Keratinocyte (primary cell): ENCODE measurements around the gene NPHP3. TPM values are rescaled to one million over a fixed set of nuclear protein-coding genes. Genes with fewer than 3 reads are reported as not detected.
A peak's percentile ranks its signal among the peaks of the same experiment; 100 is the strongest.

ENCODE experiments used
- DNase-seq: peaks from one replicate; pipeline ENCODE4 v3.0.0-alpha.2; 2011; ENCODE audit warnings: low read depth, missing footprints, low spot score
- FAIRE-seq: peaks from 2 replicates; lab custom pipeline; 2011; peaks lifted over from hg19 to GRCh38; lab: Jason Lieb, UNC
- H2AFZ ChIP-seq: 2 replicates; pipeline ENCODE4 v1.6.0; 2012; ENCODE audit warnings: low read length, control low read depth, inconsistent platforms; ENCODE audit not compliant: control insufficient read depth
- H3K27ac ChIP-seq: 2 replicates; pipeline ENCODE4 v1.5.1; 2011; ENCODE audit warnings: low read length; ENCODE audit not compliant: control insufficient read depth, insufficient read depth
- H3K27me3 ChIP-seq: 3 replicates; pipeline ENCODE4 v1.6.0; 2011; ENCODE audit warnings: low read length; ENCODE audit not compliant: control insufficient read depth, insufficient read depth; ENCODE audit errors: extremely low read depth
- H3K36me3 ChIP-seq, 2 experiments: 2 replicates in 1 of 2; 3 replicates in 1 of 2; pipeline ENCODE4 v1.5.1; 2011; ENCODE audit warnings: low read length in 2 of 2, mild to moderate bottlenecking in 1 of 2; ENCODE audit not compliant: control insufficient read depth in 2 of 2, insufficient read depth in 2 of 2; ENCODE audit errors: extremely low read depth in 1 of 2
- H3K4me1 ChIP-seq: 3 replicates; pipeline ENCODE4 v1.5.1; 2011; ENCODE audit warnings: low read length; ENCODE audit not compliant: control insufficient read depth, insufficient read depth; ENCODE audit errors: extremely low read depth
- H3K4me2 ChIP-seq: 3 replicates; pipeline ENCODE4 v1.6.0; 2011; ENCODE audit warnings: low read depth, low read length; ENCODE audit not compliant: control insufficient read depth, insufficient read depth; ENCODE audit errors: extremely low read depth
- H3K4me3 ChIP-seq, 3 experiments: fragments of 200-600 bp in 1 of 3; sonication (generic) in 1 of 3; 2 replicates in 2 of 3; 3 replicates in 1 of 3; pipeline ENCODE4 v1.5.1; 2011 to 2016; ENCODE audit warnings: low read length in 3 of 3, mild to moderate bottlenecking in 3 of 3, control low read depth in 2 of 3, inconsistent platforms in 1 of 3, low read depth in 1 of 3, mixed read lengths in 1 of 3, mixed run types in 1 of 3, moderate library complexity in 1 of 3; ENCODE audit not compliant: control insufficient read depth in 2 of 3, insufficient read depth in 2 of 3; ENCODE audit errors: extremely low read depth in 1 of 3
- H3K79me2 ChIP-seq: 2 replicates; pipeline ENCODE4 v1.6.0; 2012; ENCODE audit warnings: low read length; ENCODE audit not compliant: control insufficient read depth, insufficient read depth
- H3K9ac ChIP-seq: 3 replicates; pipeline ENCODE4 v1.6.0; 2011; ENCODE audit warnings: low read length; ENCODE audit not compliant: control insufficient read depth, insufficient read depth; ENCODE audit errors: extremely low read depth
- H3K9me1 ChIP-seq: 3 replicates; pipeline ENCODE4 v1.6.0; 2011; ENCODE audit warnings: low read length; ENCODE audit not compliant: control insufficient read depth, insufficient read depth; ENCODE audit errors: extremely low read depth
- H3K9me3 ChIP-seq: 2 replicates; pipeline ENCODE4 v1.5.1; 2012; ENCODE audit warnings: low read depth, low read length; ENCODE audit not compliant: control insufficient read depth
- H4K20me1 ChIP-seq: 3 replicates; pipeline ENCODE4 v1.6.0; 2011; ENCODE audit warnings: low read length; ENCODE audit not compliant: control insufficient read depth, insufficient read depth; ENCODE audit errors: extremely low read depth
- CTCF ChIP-seq, 3 experiments: IDR thresholded peaks in 1 of 3; conservative IDR thresholded peaks in 1 of 3; optimal IDR thresholded peaks in 1 of 3; 2 replicates in 2 of 3; 3 replicates in 1 of 3; pipeline versions ENCODE3 to v1.5.1; 2011; ENCODE audit warnings: low read length in 3 of 3, mild to moderate bottlenecking in 3 of 3, moderate library complexity in 2 of 3, control low read depth in 1 of 3, inconsistent platforms in 1 of 3; ENCODE audit not compliant: insufficient read depth in 2 of 3; ENCODE audit errors: extremely low read depth in 1 of 3
- EZH2 ChIP-seq: IDR thresholded peaks from one replicate; pipeline ENCODE4 v1.6.1; 2012; ENCODE audit warnings: inconsistent platforms, mild to moderate bottlenecking, low read length, moderate library complexity
- dilution Hi-C: fragments of 300-500 bp; cut with MboI; formaldehyde crosslinking; loops from one replicate; pipeline ENCODE4 v1.7.0; 2020; ENCODE audit warnings: low sequenced_read_pairs; ENCODE audit not compliant: extremely low pct_ligation_motif_present
- polyA plus RNA-seq, 5 experiments: library from polyadenylated mRNA; depleted of rRNA in 3 of 5; stranded (reverse) in 3 of 5; stranded (forward) in 1 of 5; unstranded in 1 of 5; fragments of >200 nt; gene quantifications; 1 replicate in 1 of 5; 2 replicates in 3 of 5; 3 replicates in 1 of 5; pipeline versions ENCODE4 v1.2.1 to v1.2.3, GENCODE V29; 2011 to 2012; ENCODE audit warnings: missing spikeins in 2 of 5, low read depth in 1 of 5, low replicate concordance in 1 of 5

Gene NPHP3
- polyA plus RNA-seq, 1 donor (not counting 4 experiments of a cell fraction or from before 2014, with no cell fraction given): 22.4 TPM

GRCh38 chr3:132652640-132653270, 69.5 kb downstream of the NPHP3 start:
- FAIRE-seq: peak; percentile 32
- Histone ChIP-seq H3K4me2 (no peak overlapping the region), H3K79me2 (peaks cover 5% of the 10 kb centered on the region)

GRCh38 chr3:132650153-132650552, 72.1 kb downstream of the NPHP3 start:
- no peaks in the 10 kb centered on the region for H3K4me1 ChIP-seq
- TF ChIP-seq EZH2 (no peak), CTCF (optimal IDR thresholded peaks at IDR 0.05 in 1 of 3, IDR thresholded peaks at IDR 0.05 in 1 of 3, conservative IDR thresholded peaks at IDR 0.05 in 1 of 3; ENCODE audit: extremely low read depth in 1 of 3, insufficient read depth in 2 of 3, low read length in 3 of 3) (no peak)
- no peak overlapping the region for H3K9ac ChIP-seq
- H2AFZ ChIP-seq: no peak overlapping the region
- DNase-seq: no peak
- dilution Hi-C loops: no loop called here
- no peak for FAIRE-seq
- no peaks in the 10 kb centered on the region for H3K9me1 ChIP-seq
- H3K79me2 ChIP-seq: peaks cover 2% of the 10 kb centered on the region
- no peak overlapping the region for H3K27ac ChIP-seq
- H3K4me3 ChIP-seq: no peak overlapping the region
- no peak overlapping the region for H3K4me2 ChIP-seq
- no peaks in the 10 kb centered on the region for H3K9me3 ChIP-seq
- no peaks in the 10 kb centered on the region for H3K36me3 ChIP-seq
- H3K27me3 ChIP-seq: no peaks in the 10 kb centered on the region
- no peaks in the 10 kb centered on the region for H4K20me1 ChIP-seq

More at GRCh38 chr3:132652640-132653270, 69.5 kb downstream of the NPHP3 start:
- no peaks in the 10 kb centered on the region for H3K36me3 ChIP-seq
- H3K27me3 ChIP-seq: no peaks in the 10 kb centered on the region
- peaks cover 2% of the 10 kb centered on the region for H3K4me1 ChIP-seq
- H3K9me1 ChIP-seq: no peaks in the 10 kb centered on the region
- H3K9ac ChIP-seq: no peak overlapping the region
- no peak for DNase-seq
- H3K27ac ChIP-seq: no peak overlapping the region
- no peaks in the 10 kb centered on the region for H4K20me1 ChIP-seq
- H2AFZ ChIP-seq: no peak overlapping the region
- TF ChIP-seq CTCF (optimal IDR thresholded peaks at IDR 0.05 in 1 of 3, IDR thresholded peaks at IDR 0.05 in 1 of 3, conservative IDR thresholded peaks at IDR 0.05 in 1 of 3; ENCODE audit: extremely low read depth in 1 of 3, insufficient read depth in 2 of 3, low read length in 3 of 3) (no peak), EZH2 (no peak)
- no peaks in the 10 kb centered on the region for H3K9me3 ChIP-seq
- dilution Hi-C loops: no loop called here
- H3K4me3 ChIP-seq: no peak overlapping the region
